Astrocyte (in vitro differentiated cells and primary cell): ENCODE results near the gene PNPO.

Experiments used
- EZH2 ChIP-seq: IDR thresholded peaks from 2 replicates; pipeline ENCODE4 v1.6.1; 2012; ENCODE audit warnings: mild to moderate bottlenecking, low read length, inconsistent platforms; ENCODE audit not compliant: insufficient read depth
- TF ChIP-seq, protein P1 (sequence below): IDR thresholded peaks from 2 replicates; pipeline ENCODE4 v1.5.1; 2011; ENCODE audit warnings: low read depth, mild to moderate bottlenecking, inconsistent platforms, low read length, moderate library complexity; ENCODE audit not compliant: insufficient read depth

- TF ChIP-seq, protein P1, sequence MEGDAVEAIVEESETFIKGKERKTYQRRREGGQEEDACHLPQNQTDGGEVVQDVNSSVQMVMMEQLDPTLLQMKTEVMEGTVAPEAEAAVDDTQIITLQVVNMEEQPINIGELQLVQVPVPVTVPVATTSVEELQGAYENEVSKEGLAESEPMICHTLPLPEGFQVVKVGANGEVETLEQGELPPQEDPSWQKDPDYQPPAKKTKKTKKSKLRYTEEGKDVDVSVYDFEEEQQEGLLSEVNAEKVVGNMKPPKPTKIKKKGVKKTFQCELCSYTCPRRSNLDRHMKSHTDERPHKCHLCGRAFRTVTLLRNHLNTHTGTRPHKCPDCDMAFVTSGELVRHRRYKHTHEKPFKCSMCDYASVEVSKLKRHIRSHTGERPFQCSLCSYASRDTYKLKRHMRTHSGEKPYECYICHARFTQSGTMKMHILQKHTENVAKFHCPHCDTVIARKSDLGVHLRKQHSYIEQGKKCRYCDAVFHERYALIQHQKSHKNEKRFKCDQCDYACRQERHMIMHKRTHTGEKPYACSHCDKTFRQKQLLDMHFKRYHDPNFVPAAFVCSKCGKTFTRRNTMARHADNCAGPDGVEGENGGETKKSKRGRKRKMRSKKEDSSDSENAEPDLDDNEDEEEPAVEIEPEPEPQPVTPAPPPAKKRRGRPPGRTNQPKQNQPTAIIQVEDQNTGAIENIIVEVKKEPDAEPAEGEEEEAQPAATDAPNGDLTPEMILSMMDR: no peak
- no peak for TF ChIP-seq EZH2
Observed at GRCh38 chr17:47949946-47950345, 8.6 kb downstream of the PNPO start.
